Mesenchymal stem cell (in vitro differentiated cells and primary cell): Measurements from ENCODE around the gene GMFB.

Source experiments
- DNase-seq: peaks from one replicate; pipeline ENCODE4 v3.0.0-alpha.2; 2013
- H2AFZ ChIP-seq: one replicate; pipeline ENCODE4 v1.6.1; 2013; ENCODE audit warnings: low read depth, mild to moderate bottlenecking, control low read depth, inconsistent platforms, low read length, moderate library complexity
- H2AK5ac ChIP-seq: 2 replicates; pipeline ENCODE4 v1.6.1; 2013; ENCODE audit warnings: low read length, moderate library complexity, mild to moderate bottlenecking, inconsistent platforms; ENCODE audit not compliant: severe bottlenecking
- H2BK120ac ChIP-seq: one replicate; pipeline ENCODE4 v1.6.1; 2013; ENCODE audit warnings: low read depth, mild to moderate bottlenecking, inconsistent platforms, low read length, moderate library complexity
- H2BK12ac ChIP-seq, 2 experiments: one replicate each; pipeline ENCODE4 v1.6.1; 2013; ENCODE audit warnings: inconsistent platforms in 2 of 2, low read length in 2 of 2, mild to moderate bottlenecking in 2 of 2, moderate library complexity in 2 of 2, control low read depth in 1 of 2
- H2BK15ac ChIP-seq: one replicate; pipeline ENCODE4 v1.6.1; 2013; ENCODE audit warnings: mild to moderate bottlenecking, low read depth, inconsistent platforms; ENCODE audit not compliant: poor library complexity, severe bottlenecking
- H2BK5ac ChIP-seq: 2 replicates; pipeline ENCODE4 v1.6.1; 2013; ENCODE audit warnings: low read depth, mild to moderate bottlenecking, low read length, control low read depth, inconsistent platforms; ENCODE audit not compliant: poor library complexity, severe bottlenecking
- H3K14ac ChIP-seq, 2 experiments: one replicate each; pipeline ENCODE4 v1.6.1; 2013; ENCODE audit warnings: inconsistent platforms in 2 of 2, low read length in 2 of 2, control low read depth in 1 of 2, mild to moderate bottlenecking in 1 of 2, moderate library complexity in 1 of 2
- H3K18ac ChIP-seq, 2 experiments: one replicate each; pipeline ENCODE4 v1.6.1; 2013; ENCODE audit warnings: inconsistent platforms in 2 of 2, low read length in 2 of 2, control low read depth in 1 of 2, low read depth in 1 of 2, mild to moderate bottlenecking in 1 of 2
- H3K23ac ChIP-seq, 2 experiments: one replicate each; pipeline ENCODE4 v1.6.1; 2013; ENCODE audit warnings: inconsistent platforms in 2 of 2, low read length in 2 of 2, mild to moderate bottlenecking in 2 of 2, moderate library complexity in 2 of 2, control low read depth in 1 of 2
- H3K27ac ChIP-seq: 2 replicates; pipeline ENCODE4 v1.5.1; 2013; ENCODE audit warnings: mild to moderate bottlenecking, moderate library complexity, low read length, control low read depth, inconsistent platforms; ENCODE audit not compliant: poor library complexity, severe bottlenecking
- H3K27me3 ChIP-seq, 2 experiments: 2 replicates each; pipeline versions ENCODE4 v1.6.1 to v1.7.0; 2013; ENCODE audit warnings: low read length in 2 of 2, mild to moderate bottlenecking in 2 of 2, moderate library complexity in 2 of 2, control low read depth in 1 of 2, inconsistent platforms in 1 of 2; ENCODE audit not compliant: control insufficient read depth in 1 of 2, insufficient read depth in 1 of 2
- H3K36me3 ChIP-seq, 2 experiments: 2 replicates each; pipeline versions ENCODE4 v1.6.1 to v1.7.0; 2013; ENCODE audit warnings: low read length in 2 of 2, control low read depth in 1 of 2, inconsistent platforms in 1 of 2, low read depth in 1 of 2, mild to moderate bottlenecking in 1 of 2; ENCODE audit not compliant: insufficient read depth in 2 of 2, control insufficient read depth in 1 of 2
- H3K4ac ChIP-seq, 2 experiments: one replicate each; pipeline ENCODE4 v1.6.1; 2013; ENCODE audit warnings: inconsistent platforms in 2 of 2, low read length in 2 of 2, mild to moderate bottlenecking in 2 of 2, moderate library complexity in 2 of 2, control low read depth in 1 of 2, low read depth in 1 of 2
- H3K4me1 ChIP-seq: 2 replicates; pipeline ENCODE4 v1.6.1; 2013; ENCODE audit warnings: low read depth, low read length, control low read depth; ENCODE audit not compliant: control insufficient read depth, insufficient read depth
- H3K4me2 ChIP-seq: 2 replicates; pipeline ENCODE4 v1.6.1; 2013; ENCODE audit warnings: low read length, mild to moderate bottlenecking, inconsistent platforms; ENCODE audit not compliant: poor library complexity, severe bottlenecking
- H3K4me3 ChIP-seq, 2 experiments: 2 replicates each; pipeline versions ENCODE4 v1.5.1 to v1.7.0; 2013; ENCODE audit warnings: low read length in 2 of 2, mild to moderate bottlenecking in 2 of 2, control low read depth in 1 of 2, low read depth in 1 of 2; ENCODE audit not compliant: insufficient read depth in 1 of 2
- H3K79me1 ChIP-seq: replicated peaks from 2 replicates; pipeline ENCODE4 v1.6.1; 2013; ENCODE audit warnings: mild to moderate bottlenecking, control low read depth, low read length, inconsistent platforms; ENCODE audit not compliant: poor library complexity, severe bottlenecking
- H3K9ac ChIP-seq: 2 replicates; pipeline ENCODE4 v1.7.0; 2013; ENCODE audit warnings: mild to moderate bottlenecking, low read length, moderate library complexity
- H3K9me3 ChIP-seq: 2 replicates; pipeline ENCODE4 v1.7.0; 2013; ENCODE audit warnings: mild to moderate bottlenecking, low read length; ENCODE audit not compliant: control insufficient read depth
- H4K8ac ChIP-seq: one replicate; pipeline ENCODE4 v1.6.1; 2013; ENCODE audit warnings: inconsistent platforms, mild to moderate bottlenecking, low read length, moderate library complexity
- H4K91ac ChIP-seq: one replicate; pipeline ENCODE4 v1.6.1; 2013; ENCODE audit warnings: mild to moderate bottlenecking, low read length, inconsistent platforms
- WGBS: methylation state at CpG from one replicate; pipeline ENCODE4 v1.1.7; 2013; ENCODE audit warnings: mixed read lengths; 5-methylcytosine and 5-hydroxymethylcytosine counted together

GMFB gene

DNA sequence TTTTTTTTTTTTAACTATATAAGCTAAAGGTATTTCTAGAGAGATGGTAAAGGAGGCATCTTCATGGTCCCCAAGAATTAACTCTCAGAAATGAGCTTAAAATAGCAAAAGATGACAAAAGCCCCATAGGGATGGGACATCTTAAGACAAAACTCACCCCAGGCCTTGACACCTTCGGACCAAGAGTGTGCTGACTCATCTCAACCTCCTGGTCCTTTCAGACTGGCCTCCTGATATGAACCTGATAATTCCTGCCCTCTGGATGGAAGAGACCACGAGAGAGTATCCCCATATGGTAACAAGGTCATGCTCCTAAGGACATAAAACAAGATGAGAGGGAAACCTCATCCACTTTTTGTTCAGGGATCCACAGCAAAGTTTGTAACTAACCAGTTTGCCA lies 8.4 kb upstream of the GMFB start:
- no peak overlapping the region for H3K14ac ChIP-seq
- no peak overlapping the region for H3K4me3 ChIP-seq
- H3K9me3 ChIP-seq = no peaks in the 10 kb centered on the region
- H2BK15ac ChIP-seq = no peak overlapping the region
- H3K4me2 ChIP-seq = no peak overlapping the region
- no peak overlapping the region for H2BK120ac ChIP-seq
- no peak overlapping the region for H2AK5ac ChIP-seq
- H3K23ac ChIP-seq = no peak overlapping the region
- H3K27me3 ChIP-seq = peaks cover 0 to 6% of the 10 kb centered on the region in 2 experiments
- no peaks in the 10 kb centered on the region for H3K79me1 ChIP-seq
- no peak for DNase-seq
- no peaks in the 10 kb centered on the region for H3K36me3 ChIP-seq
- no peak overlapping the region for H3K18ac ChIP-seq
- H2AFZ ChIP-seq = no peak overlapping the region
- H2BK12ac ChIP-seq = no peak overlapping the region
- H3K27ac ChIP-seq = no peak overlapping the region
- H3K4ac ChIP-seq = no peak overlapping the region
- no peak overlapping the region for H2BK5ac ChIP-seq
- no peak overlapping the region for H3K9ac ChIP-seq
- no peak overlapping the region for H4K91ac ChIP-seq
- 30% methylated on average over 2 of the region's 2 CpGs for WGBS
- no peaks in the 10 kb centered on the region for H3K4me1 ChIP-seq
- no peak overlapping the region for H4K8ac ChIP-seq

DNA sequence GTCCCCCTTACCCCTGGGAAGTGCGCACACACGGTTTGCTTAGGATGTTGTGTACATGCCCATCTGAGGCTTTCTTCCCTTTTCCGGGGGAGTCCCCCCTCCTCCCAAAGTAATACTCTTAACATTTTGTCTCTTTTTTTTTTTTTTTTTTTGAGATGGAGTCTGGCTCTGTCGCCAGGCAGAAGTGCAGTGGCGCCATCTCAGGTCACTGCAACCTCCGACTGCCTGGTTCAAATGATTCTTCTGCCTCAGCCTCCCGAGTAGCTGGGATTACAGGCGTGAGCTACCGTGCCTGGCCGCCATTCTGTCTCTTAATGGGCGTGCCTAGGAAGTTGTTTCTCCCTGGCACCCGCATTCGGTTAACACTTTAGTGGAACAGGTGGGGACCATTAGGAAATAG lies 4.5 kb upstream of the GMFB start:
- H2BK120ac ChIP-seq = no peak overlapping the region
- no peaks in the 10 kb centered on the region for H3K27me3 ChIP-seq
- no peak overlapping the region for H3K4ac ChIP-seq
- no peak for DNase-seq
- no peak overlapping the region for H3K18ac ChIP-seq
- H3K36me3 ChIP-seq = no peaks in the 10 kb centered on the region
- no peak overlapping the region for H3K23ac ChIP-seq
- no peak overlapping the region for H2BK15ac ChIP-seq
- no peaks in the 10 kb centered on the region for H3K79me1 ChIP-seq
- H3K27ac ChIP-seq = no peak overlapping the region
- no peak overlapping the region for H3K14ac ChIP-seq
- no peak overlapping the region for H2BK12ac ChIP-seq
- no peaks in the 10 kb centered on the region for H3K9me3 ChIP-seq
- H3K4me1 ChIP-seq = peaks cover 4% of the 10 kb centered on the region
- 60% methylated on average over 8 of the region's 13 CpGs for WGBS
- H2AK5ac ChIP-seq = no peak overlapping the region
- no peak overlapping the region for H4K8ac ChIP-seq
- H2BK5ac ChIP-seq = no peak overlapping the region
- H2AFZ ChIP-seq = no peak overlapping the region
- H3K4me2 ChIP-seq = no peak overlapping the region
- H3K9ac ChIP-seq = no peak overlapping the region
- H4K91ac ChIP-seq = no peak overlapping the region
- no peak overlapping the region for H3K4me3 ChIP-seq

DNA sequence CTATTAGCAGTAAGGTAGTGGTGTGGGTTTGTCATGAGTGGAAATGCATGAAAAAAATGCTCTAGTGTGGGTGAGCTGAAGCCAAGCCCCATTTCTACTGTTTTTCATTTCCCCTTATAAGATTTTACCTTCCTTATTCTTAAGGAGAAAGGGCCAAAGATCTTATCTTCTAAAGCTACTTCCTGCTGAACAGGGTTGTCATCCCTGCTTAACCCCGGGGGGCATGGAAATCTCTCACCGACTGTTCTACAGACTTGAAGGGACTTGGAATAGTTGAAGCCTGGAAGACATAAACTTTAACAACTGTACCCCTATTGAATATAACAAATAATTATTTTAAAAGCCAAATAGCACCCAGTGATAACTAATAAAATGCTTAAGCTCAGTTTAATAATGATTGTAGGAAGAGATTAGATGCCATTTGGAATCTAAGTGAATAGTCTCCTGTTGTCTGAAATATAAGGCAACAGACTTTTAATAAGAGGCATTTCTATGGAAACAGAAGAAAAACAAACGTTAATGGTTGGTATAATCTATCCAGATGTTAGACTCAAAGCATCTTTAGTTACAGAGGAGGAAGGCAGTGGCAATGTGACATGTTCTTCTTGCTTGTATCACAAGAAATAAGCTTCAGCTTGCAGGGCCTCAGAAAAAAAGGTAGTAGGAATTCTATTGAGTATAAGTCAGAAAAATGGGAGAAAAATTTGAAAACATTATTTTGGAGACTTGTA lies 1.8 kb upstream of the GMFB start:
- no peak overlapping the region for H2BK5ac ChIP-seq
- H2AFZ ChIP-seq = no peak overlapping the region
- peaks cover 6% of the 10 kb centered on the region for H3K4me1 ChIP-seq
- H3K9ac ChIP-seq = no peak overlapping the region
- no peak overlapping the region for H3K27ac ChIP-seq
- no peak overlapping the region for H3K4me2 ChIP-seq
- no peak overlapping the region for H2BK12ac ChIP-seq
- H3K4ac ChIP-seq = no peak overlapping the region
- H2BK120ac ChIP-seq = no peak overlapping the region
- no peaks in the 10 kb centered on the region for H3K27me3 ChIP-seq
- no peak for DNase-seq
- no peak overlapping the region for H3K14ac ChIP-seq
- WGBS = 77% methylated on average over 1 of the region's 3 CpGs
- no peak overlapping the region for H2BK15ac ChIP-seq
- H4K8ac ChIP-seq = no peak overlapping the region
- H4K91ac ChIP-seq = no peak overlapping the region
- H3K23ac ChIP-seq = no peak overlapping the region
- H3K79me1 ChIP-seq = no peaks in the 10 kb centered on the region
- H3K18ac ChIP-seq = no peak overlapping the region
- H3K9me3 ChIP-seq = no peaks in the 10 kb centered on the region
- no peak overlapping the region for H3K4me3 ChIP-seq
- H2AK5ac ChIP-seq = no peak overlapping the region
- H3K36me3 ChIP-seq = peaks cover 3 to 5% of the 10 kb centered on the region in 2 experiments

DNA sequence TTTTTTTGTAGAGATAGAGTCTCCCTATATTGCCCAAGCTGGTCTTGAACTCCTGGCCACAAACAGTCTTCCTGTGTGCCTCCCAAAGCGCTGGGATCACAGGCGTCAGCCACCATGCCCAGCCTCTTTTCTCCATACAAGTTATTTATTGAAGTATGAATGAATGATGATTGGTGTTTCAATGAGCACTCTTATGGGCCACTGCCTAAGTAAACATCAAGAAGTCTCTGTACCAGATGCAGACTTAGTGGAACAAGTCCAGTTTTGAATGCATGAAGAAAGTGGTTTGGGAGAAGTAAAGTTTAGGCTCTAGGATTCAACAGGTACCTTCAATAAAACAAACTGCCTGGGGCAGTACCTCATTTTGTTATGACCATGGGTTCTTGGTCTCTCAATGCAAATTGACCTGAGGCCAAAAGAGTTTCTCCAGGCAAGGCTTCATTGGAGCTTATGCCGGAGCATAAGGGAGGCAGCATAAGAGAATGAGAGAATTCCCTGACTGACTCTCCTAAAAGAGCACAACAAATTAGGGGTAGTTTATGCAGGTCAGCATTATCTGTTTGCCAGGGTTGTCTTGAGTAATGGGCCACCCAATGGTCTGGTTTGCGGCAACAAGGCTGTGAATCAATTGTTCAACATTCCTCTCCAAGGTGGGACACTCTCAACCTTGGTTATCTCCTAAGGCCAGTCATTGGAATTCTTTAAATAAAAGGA lies 1.1 kb upstream of the GMFB start:
- Histone ChIP-seq H3K9me3 (no peaks in the 10 kb centered on the region), H3K4ac (no peak overlapping the region), H3K4me2 (no peak overlapping the region), H4K8ac (no peak overlapping the region), H2AK5ac (peak overlapping the region; percentile 59), H3K9ac (peak overlapping the region; percentile 99), H3K36me3 (peaks cover 3 to 5% of the 10 kb centered on the region in 2 experiments), H3K27me3 (no peaks in the 10 kb centered on the region), H3K79me1 (no peaks in the 10 kb centered on the region), H3K4me1 (peaks cover 6% of the 10 kb centered on the region), H3K4me3 (peak overlapping the region in 1 of 2 experiments; percentile 99), H2BK120ac (no peak overlapping the region), H3K27ac (no peak overlapping the region), H3K14ac (no peak overlapping the region), H3K23ac (no peak overlapping the region), H2AFZ (no peak overlapping the region), H2BK5ac (peak overlapping the region; percentile 57), H2BK15ac (no peak overlapping the region), H3K18ac (no peak overlapping the region), H4K91ac (no peak overlapping the region), H2BK12ac (no peak overlapping the region)
- 94% methylated on average over 4 of the region's 4 CpGs for WGBS
- DNase-seq = no peak
